A549 (cell line): ENCODE data around the gene CTIF.

Experiments
- CTCF ChIP-seq: fragments of >200 bp; sonication (Bioruptor Twin); formaldehyde crosslinking; IDR thresholded peaks from 3 replicates; pipeline ENCODE4 v1.5.1; 2016
- HDAC2 ChIP-seq: fragments of 200-600 bp; sonication (generic); IDR thresholded peaks from 2 replicates; pipeline ENCODE4 v1.6.1; 2016
- KDM1A ChIP-seq: fragments of 200-600 bp; sonication (generic); IDR thresholded peaks from 2 replicates; pipeline ENCODE4 v1.6.1; 2016; ENCODE audit warnings: low read depth, mild to moderate bottlenecking
- MYC ChIP-seq: IDR thresholded peaks from 2 replicates; pipeline ENCODE4 v1.6.1; 2012; ENCODE audit warnings: mild to moderate bottlenecking, inconsistent platforms, low read length, improper control_type of control experiment, borderline replicate concordance
- NFE2L2 ChIP-seq: fragments of 150-350 bp; conservative IDR thresholded peaks from 2 replicates; pipeline ENCODE4 v1.6.1; 2014; ENCODE audit warnings: low read length
- NR3C1 ChIP-seq: fragments of >200 bp; sonication (Bioruptor Twin); formaldehyde crosslinking; IDR thresholded peaks from 3 replicates; pipeline ENCODE4 v1.6.1; 2017
- POLR2A ChIP-seq: IDR thresholded peaks from 2 replicates; pipeline ENCODE4 v1.6.1; 2012; ENCODE audit warnings: mild to moderate bottlenecking, low read length
- RAD21 ChIP-seq, 2 experiments: fragments of >200 bp in 1 of 2; sonication (Bioruptor Twin) in 1 of 2; formaldehyde crosslinking in 1 of 2; IDR thresholded peaks in 1 of 2; conservative IDR thresholded peaks in 1 of 2; 2 replicates in 1 of 2; 3 replicates in 1 of 2; pipeline ENCODE4 v1.6.1; 2012 to 2018; ENCODE audit warnings: inconsistent platforms in 1 of 2
- USF2 ChIP-seq: fragments of 450-650 bp; IDR thresholded peaks from 2 replicates; pipeline ENCODE4 v1.6.1; 2014; ENCODE audit warnings: antibody characterized with exemption

GRCh38 chr18:48730010-48730409 lies 191.2 kb downstream of the CTIF start:
- TF ChIP-seq POLR2A, result no peak
- TF ChIP-seq HDAC2, result no peak
- TF ChIP-seq MYC, result no peak
- TF ChIP-seq NR3C1, result no peak
- TF ChIP-seq USF2, result no peak
- TF ChIP-seq NFE2L2, result no peak
- TF ChIP-seq RAD21 (conservative IDR thresholded peaks at IDR 0.05 in 1 of 2, IDR thresholded peaks at IDR 0.05 in 1 of 2), result no peak
- no peak for TF ChIP-seq KDM1A
- TF ChIP-seq CTCF, result no peak
